HepG2 (cell line): ENCODE data around the gene KCNC2. TPM values are rescaled to one million over a fixed set of nuclear protein-coding genes. Genes with fewer than 3 reads are reported as not detected.

Experiments used
- ATAC-seq: fragments of 200-7000 bp; cut with Tn5 transposase; 3 replicates; pipeline ENCODE4 v1.9.1; 2020; ENCODE audit warnings: mild to moderate bottlenecking, moderate library complexity
- BruUV-seq: library from RNA; stranded (reverse); fragments of 400-500 nt; replicated peaks from 2 replicates; lab custom pipeline; 2021; lab: Mats Ljungman, UMichigan
- CTCF ChIA-PET: fragments of 300-600 bp; formaldehyde crosslinking; extraction: SDS; loops from one replicate; lab custom pipeline; 2021; ENCODE audit warnings: low total read pairs, inconsistent platforms, low intra/inter-chr PET ratio; lab: Yijun Ruan, JAX
- POLR2A ChIA-PET: fragments of 350-600 bp; sonication (Branson Sonifier 250); formaldehyde crosslinking; loops from one replicate; lab custom pipeline; 2020; ENCODE audit warnings: antibody characterized with exemption, inconsistent platforms; lab: Yijun Ruan, JAX
- DNase-seq: peaks from one replicate; pipeline ENCODE4 v3.0.0-alpha.2; 2015; ENCODE audit warnings: low spot score
- FAIRE-seq: peaks from 3 replicates; lab custom pipeline; 2011; peaks lifted over from hg19 to GRCh38; lab: Jason Lieb, UNC
- H2AFZ ChIP-seq: one replicate; pipeline ENCODE4 v1.6.1; 2011; ENCODE audit warnings: low read length, inconsistent platforms
- H3K27ac ChIP-seq: fragments of 300-600 bp; 3 replicates; pipeline ENCODE4 v1.8.0; 2011; ENCODE audit warnings: mixed run types, mild to moderate bottlenecking, mixed read lengths, low read length, inconsistent platforms; ENCODE audit not compliant: insufficient read depth; ENCODE audit errors: extremely low read length
- H3K27me3 ChIP-seq, 2 experiments: fragments of 200-600 bp in 1 of 2; 2 replicates in 1 of 2; 3 replicates in 1 of 2; pipeline versions ENCODE4 v1.6.0 to v1.8.0; 2011; ENCODE audit warnings: low read length in 2 of 2, mild to moderate bottlenecking in 2 of 2, moderate library complexity in 2 of 2, inconsistent platforms in 1 of 2; ENCODE audit not compliant: insufficient read depth in 2 of 2, control insufficient read depth in 1 of 2
- H3K36me3 ChIP-seq, 2 experiments: fragments of 200-600 bp in 1 of 2; replicated peaks in 1 of 2; 2 replicates in 1 of 2; 3 replicates in 1 of 2; pipeline versions ENCODE4 v1.5.1 to v1.8.0; 2011; ENCODE audit warnings: low read length in 2 of 2, inconsistent platforms in 1 of 2; ENCODE audit not compliant: insufficient read depth in 2 of 2, control insufficient read depth in 1 of 2
- H3K4me1 ChIP-seq: 2 replicates; pipeline ENCODE4 v1.5.1; 2012; ENCODE audit warnings: low read length, inconsistent platforms; ENCODE audit not compliant: insufficient read depth
- H3K4me2 ChIP-seq: 2 replicates; pipeline ENCODE4 v1.6.0; 2011; ENCODE audit warnings: low read depth, low read length, inconsistent platforms
- H3K4me3 ChIP-seq, 3 experiments: fragments of 200-600 bp in 1 of 3; sonication (generic), shearing (Covaris generic) in 1 of 3; replicated peaks in 1 of 3; 2 replicates each; pipeline ENCODE4 v1.5.1; 2011 to 2016; ENCODE audit warnings: low read length in 3 of 3, inconsistent platforms in 2 of 3, low read depth in 2 of 3, mild to moderate bottlenecking in 2 of 3, control low read depth in 1 of 3, mixed read lengths in 1 of 3; ENCODE audit not compliant: insufficient read depth in 1 of 3
- H3K79me2 ChIP-seq: one replicate; pipeline ENCODE4 v1.6.1; 2011; ENCODE audit warnings: low read length, inconsistent platforms; ENCODE audit not compliant: insufficient read depth
- H3K9ac ChIP-seq: 2 replicates; pipeline ENCODE4 v1.6.0; 2011; ENCODE audit warnings: mild to moderate bottlenecking, low read depth, low read length, inconsistent platforms; ENCODE audit not compliant: insufficient read depth
- H3K9me3 ChIP-seq: 2 replicates; pipeline ENCODE4 v1.5.1; 2012; ENCODE audit warnings: mild to moderate bottlenecking, low read length
- H4K20me1 ChIP-seq: 2 replicates; pipeline ENCODE4 v1.6.0; 2011; ENCODE audit warnings: inconsistent platforms, mild to moderate bottlenecking, low read length, moderate library complexity; ENCODE audit not compliant: insufficient read depth
- AKAP8 ChIP-seq: sonication (generic); formaldehyde crosslinking; IDR thresholded peaks from 2 replicates; pipeline ENCODE4 v1.5.1; 2020; ENCODE audit warnings: mild to moderate bottlenecking, missing genetic modification reagents
- DDIT3 ChIP-seq: sonication (generic); formaldehyde crosslinking; IDR thresholded peaks from 2 replicates; pipeline ENCODE4 v1.4.0; 2020; ENCODE audit warnings: mild to moderate bottlenecking, missing genetic modification reagents
- EP300 ChIP-seq, 3 experiments: sonication (generic) in 1 of 3; formaldehyde crosslinking in 1 of 3; IDR thresholded peaks; 2 replicates each; pipeline versions ENCODE4 v1.5.1 to v1.6.1; 2011 to 2020; ENCODE audit warnings: low read depth in 2 of 3, low read length in 2 of 3, borderline replicate concordance in 1 of 3, improper control_type of control experiment in 1 of 3, mild to moderate bottlenecking in 1 of 3, missing genetic modification reagents in 1 of 3, moderate library complexity in 1 of 3
- FOXK2 ChIP-seq: fragments of 450-650 bp; IDR thresholded peaks from 2 replicates; pipeline ENCODE4 v1.6.1; 2016
- HCFC1 ChIP-seq: fragments of 150-350 bp; IDR thresholded peaks from 2 replicates; pipeline ENCODE4 v1.6.1; 2014; ENCODE audit warnings: low read depth, low read length
- HOXA3 ChIP-seq: sonication (generic); formaldehyde crosslinking; IDR thresholded peaks from 2 replicates; pipeline ENCODE4 v1.5.0; 2020; ENCODE audit warnings: missing genetic modification reagents
- MXD3 ChIP-seq: IDR thresholded peaks from 2 replicates; pipeline ENCODE4 v1.6.1; 2016; ENCODE audit warnings: mild to moderate bottlenecking, missing biosample characterization, missing genetic modification reagents
- PRPF4 ChIP-seq: fragments of 200-400 bp; formaldehyde crosslinking; IDR thresholded peaks from 2 replicates; pipeline ENCODE4 v1.6.1; 2016; ENCODE audit warnings: low read length, low read depth; ENCODE audit not compliant: poor library complexity, severe bottlenecking
- REXO4 ChIP-seq: sonication (generic); formaldehyde crosslinking; IDR thresholded peaks from 2 replicates; pipeline ENCODE4 v1.8.0; 2022; ENCODE audit warnings: missing genetic modification reagents, mild to moderate bottlenecking, borderline replicate concordance
- SAP130 ChIP-seq: IDR thresholded peaks from 2 replicates; pipeline ENCODE4 v1.6.1; 2016; ENCODE audit warnings: low read depth
- SIN3A ChIP-seq: IDR thresholded peaks from 2 replicates; pipeline ENCODE4 v1.6.1; 2011; ENCODE audit warnings: low read depth, mild to moderate bottlenecking, control low read depth, low read length, borderline replicate concordance
- SMAD1 ChIP-seq: sonication (generic); formaldehyde crosslinking; IDR thresholded peaks from 2 replicates; pipeline ENCODE4 v1.4.0; 2020; ENCODE audit warnings: missing genetic modification reagents, low read depth, mild to moderate bottlenecking, borderline replicate concordance
- SRY ChIP-seq: sonication (generic); formaldehyde crosslinking; IDR thresholded peaks from 2 replicates; pipeline ENCODE4 v1.8.0; 2022; ENCODE audit warnings: mild to moderate bottlenecking, missing genetic modification reagents
- YEATS4 ChIP-seq: sonication (generic); formaldehyde crosslinking; IDR thresholded peaks from 2 replicates; pipeline ENCODE4 v1.4.0; 2020; ENCODE audit warnings: missing genetic modification reagents, borderline replicate concordance
- ZFP90 ChIP-seq: sonication (generic); formaldehyde crosslinking; IDR thresholded peaks from 2 replicates; pipeline ENCODE4 v1.8.0; 2022; ENCODE audit warnings: missing genetic modification reagents, mild to moderate bottlenecking, inconsistent platforms, borderline replicate concordance
- ZNF138 ChIP-seq: sonication (generic); formaldehyde crosslinking; IDR thresholded peaks from 2 replicates; pipeline ENCODE4 v1.5.0; 2020; ENCODE audit warnings: mild to moderate bottlenecking, low read depth, missing genetic modification reagents
- ZNF343 ChIP-seq: sonication (generic); formaldehyde crosslinking; IDR thresholded peaks from 2 replicates; pipeline ENCODE4 v1.4.0; 2020; ENCODE audit warnings: mild to moderate bottlenecking, missing genetic modification reagents
- ZNF367 ChIP-seq: sonication (generic); formaldehyde crosslinking; IDR thresholded peaks from 2 replicates; pipeline ENCODE4 v1.4.0; 2020; ENCODE audit warnings: missing genetic modification reagents, borderline replicate concordance
- ZNF441 ChIP-seq: sonication (generic); formaldehyde crosslinking; IDR thresholded peaks from 2 replicates; pipeline ENCODE4 v1.7.0; 2021; ENCODE audit warnings: missing genetic modification reagents, borderline replicate concordance
- ZNF567 ChIP-seq: sonication (generic); formaldehyde crosslinking; IDR thresholded peaks from 2 replicates; pipeline ENCODE4 v1.8.1; 2023; ENCODE audit warnings: mild to moderate bottlenecking, missing genetic modification reagents, borderline replicate concordance
- ZNF709 ChIP-seq: sonication (generic); formaldehyde crosslinking; IDR thresholded peaks from 2 replicates; pipeline ENCODE4 v1.5.0; 2020; ENCODE audit warnings: mild to moderate bottlenecking, missing genetic modification reagents
- in situ Hi-C: cut with HindIII; loops from 2 replicates; pipeline ENCODE4 v1.10.0; 2017; ENCODE audit warnings: low pct_unique_long_range_greater_than_20kb; ENCODE audit not compliant: extremely low pct_ligation_motif_present
- intact Hi-C: fragments of 100-400 bp; cut with micrococcal nuclease; formaldehyde crosslinking; loops from one replicate; pipeline ENCODE4 v1.10.0; 2022; ENCODE audit not compliant: unreplicated experiment
- polyA plus RNA-seq, 8 experiments: library from polyadenylated mRNA; depleted of rRNA in 3 of 8; stranded (reverse) in 7 of 8; unstranded in 1 of 8; fragments of >200 nt; fragmentation: Illumina TruSeq in 4 of 8; extraction: Trizol in 4 of 8; gene quantifications; 2 replicates each; pipeline versions ENCODE4 v1.2.1 to v1.2.3, GENCODE V29; 2011 to 2016; ENCODE audit warnings: low read depth in 4 of 8, missing spikeins in 1 of 8, mixed read lengths in 1 of 8; ENCODE audit not compliant: insufficient read depth in 1 of 8
- total RNA-seq, 5 experiments: library from RNA; depleted of rRNA; stranded (reverse); fragments of >200 nt; fragmentation: Illumina TruSeq; extraction: Trizol; gene quantifications; 2 replicates each; pipeline ENCODE4 v1.2.3, GENCODE V29; 2016; ENCODE audit warnings: low read depth in 1 of 5
- TF ChIP-seq, protein P1 (sequence below): sonication (generic); formaldehyde crosslinking; IDR thresholded peaks from 2 replicates; pipeline ENCODE4 v1.5.0; 2020; ENCODE audit warnings: mild to moderate bottlenecking, missing genetic modification reagents, borderline replicate concordance
- TF ChIP-seq, protein P2 (sequence below): sonication (generic); formaldehyde crosslinking; IDR thresholded peaks from 2 replicates; pipeline ENCODE4 v1.8.0; 2022; ENCODE audit warnings: missing genetic modification reagents, mild to moderate bottlenecking, inconsistent platforms, borderline replicate concordance

KCNC2 gene
- total and polyA plus RNA-seq, 2 of the 13 experiments (the other 11 are each of a cell fraction or from before 2014, with no cell fraction given), result not detected

DNA sequence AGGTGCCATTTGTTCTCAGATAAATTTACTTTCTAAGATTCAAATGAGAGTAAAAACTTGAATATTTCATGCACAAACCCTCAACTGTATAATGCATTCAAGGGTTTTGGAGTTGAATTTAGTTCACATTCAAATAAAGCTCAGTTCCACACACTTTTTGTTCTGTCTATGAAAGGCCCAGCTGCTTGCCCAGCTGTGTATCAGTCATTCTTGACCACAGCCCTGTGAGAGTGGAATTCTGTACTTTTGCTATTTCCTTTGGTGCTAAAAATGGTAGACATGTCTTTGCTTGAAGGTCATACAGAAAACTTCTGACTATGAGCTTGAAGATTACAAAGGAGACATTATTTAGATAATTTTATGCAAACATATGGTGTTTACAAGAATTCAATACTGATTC, 110.4 kb downstream of the KCNC2 start (continued):
- TF ChIP-seq, protein P1, sequence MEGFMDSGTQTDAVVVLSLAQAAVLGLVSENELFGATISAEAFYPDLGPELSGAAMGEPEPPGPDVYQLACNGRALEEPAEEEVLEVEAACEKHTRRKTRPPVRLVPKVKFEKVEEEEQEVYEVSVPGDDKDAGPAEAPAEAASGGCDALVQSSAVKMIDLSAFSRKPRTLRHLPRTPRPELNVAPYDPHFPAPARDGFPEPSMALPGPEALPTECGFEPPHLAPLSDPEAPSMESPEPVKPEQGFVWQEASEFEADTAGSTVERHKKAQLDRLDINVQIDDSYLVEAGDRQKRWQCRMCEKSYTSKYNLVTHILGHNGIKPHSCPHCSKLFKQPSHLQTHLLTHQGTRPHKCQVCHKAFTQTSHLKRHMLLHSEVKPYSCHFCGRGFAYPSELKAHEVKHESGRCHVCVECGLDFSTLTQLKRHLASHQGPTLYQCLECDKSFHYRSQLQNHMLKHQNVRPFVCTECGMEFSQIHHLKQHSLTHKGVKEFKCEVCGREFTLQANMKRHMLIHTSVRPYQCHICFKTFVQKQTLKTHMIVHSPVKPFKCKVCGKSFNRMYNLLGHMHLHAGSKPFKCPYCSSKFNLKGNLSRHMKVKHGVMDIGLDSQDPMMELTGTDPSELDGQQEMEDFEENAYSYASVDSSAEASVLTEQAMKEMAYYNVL (CRISPR knock-in tag), result no peak
- TF ChIP-seq SAP130 (no peak), YEATS4 (no peak), ZNF441 (CRISPR knock-in tag) (no peak), ZNF343 (no peak), HOXA3 (CRISPR knock-in tag) (no peak), REXO4 (CRISPR knock-in tag) (no peak)

DNA sequence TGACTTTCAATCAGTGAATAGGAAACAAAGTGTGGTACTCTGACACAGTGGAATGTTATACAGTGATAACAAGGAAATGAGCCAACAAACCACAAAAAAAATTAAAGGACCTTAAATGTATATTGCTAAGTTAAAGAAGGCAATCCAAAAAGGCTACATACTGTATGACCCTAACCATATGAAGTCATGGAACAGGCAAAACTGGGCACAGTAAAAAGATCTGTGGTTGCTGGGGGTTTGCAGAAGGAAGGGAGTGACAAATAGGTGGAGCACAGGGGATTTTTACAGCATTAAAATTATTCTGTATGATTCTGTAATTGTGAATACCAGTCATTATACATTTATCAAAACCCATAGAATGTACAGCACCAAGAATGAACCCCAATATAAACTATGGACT, 112.6 kb downstream of the KCNC2 start:
- TF ChIP-seq MXD3 (no peak), EP300 (IDR thresholded peaks at IDR 0.05; ENCODE audit: low read depth in 2 of 2, low read length in 2 of 2) (no peak), EP300 (CRISPR knock-in tag; IDR thresholded peaks at IDR 0.05; ENCODE audit: borderline replicate concordance) (no peak), PRPF4 (no peak), FOXK2 (no peak), ZNF138 (CRISPR knock-in tag) (no peak), SRY (CRISPR knock-in tag) (no peak), SIN3A (no peak), SMAD1 (no peak), ZNF709 (no peak), HCFC1 (no peak), ZFP90 (CRISPR knock-in tag) (no peak), DDIT3 (no peak), AKAP8 (CRISPR knock-in tag) (no peak), ZNF367 (no peak), ZNF567 (CRISPR knock-in tag) (no peak)
- TF ChIP-seq, protein P2, sequence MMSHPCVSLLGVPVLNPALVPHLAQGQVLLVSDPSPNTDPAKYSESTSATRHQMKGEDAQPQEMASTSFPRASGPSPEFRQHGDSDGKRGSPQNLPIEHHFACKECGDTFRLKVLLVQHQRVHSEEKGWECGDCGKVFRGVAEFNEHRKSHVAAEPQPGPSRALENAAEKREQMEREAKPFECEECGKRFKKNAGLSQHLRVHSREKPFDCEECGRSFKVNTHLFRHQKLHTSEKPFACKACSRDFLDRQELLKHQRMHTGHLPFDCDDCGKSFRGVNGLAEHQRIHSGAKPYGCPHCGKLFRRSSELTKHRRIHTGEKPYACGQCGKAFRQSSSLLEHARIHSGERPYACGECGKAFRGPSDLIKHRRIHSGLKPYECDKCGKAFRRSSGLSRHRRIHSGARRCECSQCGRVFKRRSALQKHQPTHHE (CRISPR knock-in tag), result no peak
- no peaks in the 10 kb centered on the region for H3K9me3 ChIP-seq
- H3K27ac ChIP-seq, result no peak overlapping the region
- FAIRE-seq (no peak), ATAC-seq (no peak), DNase-seq (no peak)
- BruUV-seq, result no TSS peak
- in situ Hi-C loops (no loop called here), intact Hi-C loops (no loop called here)
- H3K4me2 ChIP-seq, result no peak overlapping the region
- H2AFZ ChIP-seq, result no peak overlapping the region
- ChIA-PET CTCF (no interaction called here), POLR2A (no interaction called here)
- H4K20me1 ChIP-seq, result no peaks in the 10 kb centered on the region
- no peaks in the 10 kb centered on the region for H3K79me2 ChIP-seq
- H3K4me3 ChIP-seq, result no peak overlapping the region
- no peaks in the 10 kb centered on the region for H3K4me1 ChIP-seq
- no peaks in the 10 kb centered on the region for H3K36me3 ChIP-seq
- H3K9ac ChIP-seq, result no peak overlapping the region
- H3K27me3 ChIP-seq, result no peaks in the 10 kb centered on the region
